Neural progenitor cell (in vitro differentiated cells): ENCODE data around the gene NT5DC1. TPM values are rescaled to one million over a fixed set of nuclear protein-coding genes. Genes with fewer than 3 reads are reported as not detected.

Source experiments
- DNase-seq: peaks from one replicate; pipeline ENCODE4 v3.0.0-alpha.2; 2016; ENCODE audit warnings: low spot score
- H2AFZ ChIP-seq: fragments of 200-600 bp; sonication (generic); replicated peaks from 2 replicates; pipeline ENCODE4 v1.6.1; 2016; ENCODE audit warnings: antibody characterized with exemption
- H3F3A ChIP-seq: fragments of 200-600 bp; sonication (generic); 2 replicates; pipeline ENCODE4 v1.6.1; 2016; ENCODE audit warnings: antibody characterized with exemption, low read depth
- H3K27ac ChIP-seq: fragments of 200-600 bp; sonication (generic); 2 replicates; pipeline ENCODE4 v1.5.1; 2016; ENCODE audit warnings: mild to moderate bottlenecking
- H3K27me3 ChIP-seq: fragments of 200-600 bp; sonication (generic); 2 replicates; pipeline ENCODE4 v1.6.1; 2016; ENCODE audit warnings: mild to moderate bottlenecking, moderate library complexity
- H3K36me3 ChIP-seq: fragments of 200-600 bp; sonication (generic); 2 replicates; pipeline ENCODE4 v1.5.1; 2016
- H3K4me1 ChIP-seq: fragments of 200-600 bp; sonication (generic); 2 replicates; pipeline ENCODE4 v1.6.1; 2016; ENCODE audit warnings: mixed run types
- H3K4me2 ChIP-seq: fragments of 200-600 bp; sonication (generic); 2 replicates; pipeline ENCODE4 v1.6.1; 2016
- H3K4me3 ChIP-seq: fragments of 200-600 bp; sonication (generic); 2 replicates; pipeline ENCODE4 v1.5.1; 2016
- H3K79me2 ChIP-seq: fragments of 200-600 bp; sonication (generic); 2 replicates; pipeline ENCODE4 v1.6.1; 2016; ENCODE audit warnings: low read depth
- H3K9ac ChIP-seq: fragments of 200-600 bp; sonication (generic); 2 replicates; pipeline ENCODE4 v1.6.1; 2016
- H3K9me3 ChIP-seq: fragments of 200-600 bp; sonication (generic); 2 replicates; pipeline ENCODE4 v1.5.1; 2016; ENCODE audit warnings: low read depth
- H4K20me1 ChIP-seq: fragments of 200-600 bp; sonication (generic); 2 replicates; pipeline ENCODE4 v1.6.1; 2016; ENCODE audit warnings: low read depth
- H3K27ac Mint-ChIP-seq: 3 replicates; pipeline ENCODE4 v1.8.0; 2021; ENCODE audit warnings: mixed read lengths
- H3K27me3 Mint-ChIP-seq: 2 replicates; pipeline ENCODE4 v1.8.0; 2022; ENCODE audit warnings: low read depth, mild to moderate bottlenecking, inconsistent platforms, moderate library complexity, mixed read lengths; ENCODE audit not compliant: insufficient read depth
- H3K36me3 Mint-ChIP-seq: 3 replicates; pipeline ENCODE4 v1.8.0; 2021; ENCODE audit warnings: mixed read lengths
- H3K4me1 Mint-ChIP-seq: 3 replicates; pipeline ENCODE4 v1.8.0; 2021; ENCODE audit warnings: mixed read lengths
- H3K4me3 Mint-ChIP-seq: 3 replicates; pipeline ENCODE4 v1.8.0; 2021; ENCODE audit warnings: mild to moderate bottlenecking, moderate library complexity, mixed read lengths
- H3K9me3 Mint-ChIP-seq: 3 replicates; pipeline ENCODE4 v1.8.0; 2020; ENCODE audit warnings: mixed read lengths
- CTCF ChIP-seq: fragments of 200-600 bp; sonication (generic); IDR thresholded peaks from 2 replicates; pipeline ENCODE4 v1.5.1; 2017; ENCODE audit warnings: antibody characterized with exemption, mild to moderate bottlenecking
- EZH2 ChIP-seq: fragments of 200-600 bp; sonication (generic); IDR thresholded peaks from 2 replicates; pipeline ENCODE4 v1.6.1; 2017; ENCODE audit warnings: antibody characterized with exemption, mild to moderate bottlenecking, moderate library complexity
- EZH2phosphoT487 ChIP-seq: fragments of 200-600 bp; sonication (generic); IDR thresholded peaks from 2 replicates; pipeline ENCODE4 v1.6.1; 2017; ENCODE audit warnings: antibody characterized with exemption
- total RNA-seq: library from RNA; depleted of rRNA; stranded (reverse); fragments of >200 nt; gene quantifications from 2 replicates; pipeline ENCODE4 v1.2.3, GENCODE V29; 2015; ENCODE audit warnings: low replicate concordance

NT5DC1 gene
- total RNA-seq, 1 donor from 2014 or later, result 19.3 TPM

DNA sequence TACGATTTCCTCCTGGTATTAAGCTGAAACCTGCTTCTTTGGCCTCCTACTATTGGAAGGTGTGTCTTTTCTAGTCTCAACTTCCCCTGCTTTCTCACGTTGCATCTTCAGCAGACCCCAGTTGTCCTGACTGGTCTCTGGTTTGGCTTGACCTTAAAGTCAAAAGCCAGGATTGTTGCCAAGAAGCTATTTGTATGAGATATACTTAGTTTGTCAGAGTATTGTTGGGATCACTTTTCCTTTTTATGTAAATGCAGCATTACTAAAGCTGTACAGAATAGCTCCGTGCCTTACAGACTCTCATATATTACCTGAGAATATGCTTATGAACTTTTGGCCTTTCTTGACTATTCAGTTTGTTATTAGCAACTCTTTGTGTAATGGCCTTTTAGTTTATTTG is 92.1 kb downstream of the NT5DC1 start:
- H3K27ac ChIP-seq, result no peak overlapping the region
- H3K4me2 ChIP-seq, result no peak overlapping the region
- no peak overlapping the region for H3K4me3 ChIP-seq
- H3K9me3 Mint-ChIP-seq, result no peaks in the 10 kb centered on the region
- H3K27me3 ChIP-seq, result no peaks in the 10 kb centered on the region
- H3K9me3 ChIP-seq, result no peaks in the 10 kb centered on the region
- H3K36me3 Mint-ChIP-seq, result no peaks in the 10 kb centered on the region
- DNase-seq, result no peak
- no peak for TF ChIP-seq CTCF
- no peak for TF ChIP-seq EZH2
- no peak for TF ChIP-seq EZH2phosphoT487
- H3K79me2 ChIP-seq, result no peaks in the 10 kb centered on the region
- H3K4me1 ChIP-seq, result no peaks in the 10 kb centered on the region
- H3K4me3 Mint-ChIP-seq, result no peak overlapping the region
- H3F3A ChIP-seq, result no peaks in the 10 kb centered on the region
- no peaks in the 10 kb centered on the region for H4K20me1 ChIP-seq
- no peaks in the 10 kb centered on the region for H3K36me3 ChIP-seq
- no peak overlapping the region for H3K27ac Mint-ChIP-seq
- H3K9ac ChIP-seq, result no peak overlapping the region
- no peaks in the 10 kb centered on the region for H3K27me3 Mint-ChIP-seq
- H2AFZ ChIP-seq, result no peak overlapping the region
- no peaks in the 10 kb centered on the region for H3K4me1 Mint-ChIP-seq

DNA sequence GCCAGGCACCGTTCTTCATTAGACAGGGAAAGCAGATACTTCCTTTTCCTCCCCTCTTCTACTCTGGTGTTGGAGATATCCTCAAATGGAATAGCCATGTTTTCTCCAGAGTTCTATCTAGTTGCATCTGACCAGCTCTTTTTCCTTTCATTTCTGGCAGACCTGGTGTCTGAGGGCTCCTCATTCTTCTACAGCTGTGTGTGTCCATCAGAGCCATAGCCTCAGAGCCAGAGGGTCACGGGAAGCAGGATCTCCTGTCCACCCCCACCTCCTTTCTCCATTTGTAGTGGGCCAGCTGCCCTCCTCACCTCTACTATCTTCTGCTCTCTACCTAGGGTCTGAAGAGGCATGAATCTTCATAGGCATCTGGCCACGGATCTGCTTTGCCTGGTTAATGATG is 96.2 kb downstream of the NT5DC1 start:
- TF ChIP-seq EZH2phosphoT487 (no peak), EZH2 (no peak), CTCF (no peak)
- no peaks in the 10 kb centered on the region for H3K4me1 ChIP-seq

DNA sequence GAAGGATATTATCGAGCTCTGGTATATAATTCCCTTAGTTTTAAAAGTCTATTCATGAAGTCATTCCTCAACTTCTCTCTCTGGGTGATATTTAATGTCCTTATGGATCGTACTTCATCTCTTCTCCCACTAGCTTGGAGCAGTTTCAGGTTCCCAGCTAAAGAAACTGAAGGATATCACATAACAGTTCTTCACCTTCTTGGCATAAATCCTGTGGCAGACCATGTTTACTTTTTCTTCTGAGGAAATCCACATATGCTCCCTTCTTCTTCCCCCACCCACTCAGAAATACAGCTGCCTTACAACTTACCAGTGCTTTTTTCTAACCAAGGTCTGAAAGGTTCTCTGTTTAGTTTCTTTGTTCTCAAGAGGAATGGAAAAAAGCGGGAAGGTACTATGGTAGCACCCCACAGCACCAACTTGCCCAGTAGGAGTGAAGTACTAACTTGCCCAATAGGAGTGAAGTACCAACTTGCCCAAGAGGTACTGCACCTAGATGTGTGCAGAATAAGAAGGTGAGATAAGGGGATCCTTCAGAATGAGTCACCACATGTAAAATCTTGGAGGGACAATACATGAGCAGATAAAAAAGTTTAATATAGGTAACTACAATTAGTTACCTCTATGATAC is 100.1 kb downstream of the NT5DC1 start:
- H3K27me3 ChIP-seq, result no peaks in the 10 kb centered on the region
- TF ChIP-seq CTCF, result no peak
- no peak for TF ChIP-seq EZH2
- TF ChIP-seq EZH2phosphoT487, result no peak
- Mint-ChIP-seq H3K9me3 (no peaks in the 10 kb centered on the region), H3K27ac (no peak overlapping the region), H3K27me3 (no peaks in the 10 kb centered on the region), H3K36me3 (no peaks in the 10 kb centered on the region), H3K4me3 (no peak overlapping the region), H3K4me1 (peaks cover 3% of the 10 kb centered on the region)
- H3F3A ChIP-seq, result no peaks in the 10 kb centered on the region
- H3K9ac ChIP-seq, result no peak overlapping the region
- no peaks in the 10 kb centered on the region for H4K20me1 ChIP-seq
- DNase-seq, result no peak
- no peak overlapping the region for H3K27ac ChIP-seq
- no peaks in the 10 kb centered on the region for H3K9me3 ChIP-seq
- H2AFZ ChIP-seq, result no peak overlapping the region
- H3K4me2 ChIP-seq, result no peak overlapping the region
- H3K4me3 ChIP-seq, result no peak overlapping the region
- H3K79me2 ChIP-seq, result no peaks in the 10 kb centered on the region
- H3K4me1 ChIP-seq, result no peaks in the 10 kb centered on the region
- H3K36me3 ChIP-seq, result no peaks in the 10 kb centered on the region

More for the DNA sequence above, 96.2 kb downstream of the NT5DC1 start:
- no peak overlapping the region for H3K4me3 Mint-ChIP-seq
- Histone ChIP-seq H3K4me3 (no peak overlapping the region), H3K4me2 (no peak overlapping the region), H4K20me1 (no peaks in the 10 kb centered on the region), H3K9me3 (no peaks in the 10 kb centered on the region), H3K9ac (no peak overlapping the region), H3K36me3 (no peaks in the 10 kb centered on the region), H3K79me2 (no peaks in the 10 kb centered on the region), H3K27me3 (no peaks in the 10 kb centered on the region), H3K27ac (no peak overlapping the region), H3F3A (no peaks in the 10 kb centered on the region), H2AFZ (no peak overlapping the region)
- H3K27ac Mint-ChIP-seq, result no peak overlapping the region
- peaks cover 3% of the 10 kb centered on the region for H3K4me1 Mint-ChIP-seq
- DNase-seq, result no peak
- no peaks in the 10 kb centered on the region for H3K27me3 Mint-ChIP-seq
- no peaks in the 10 kb centered on the region for H3K36me3 Mint-ChIP-seq
- H3K9me3 Mint-ChIP-seq, result no peaks in the 10 kb centered on the region
